GM10847 (cell line): ENCODE results near the gene TRPV2.

Experiments
- POLR2A ChIP-seq: IDR thresholded peaks from 2 replicates; pipeline ENCODE4 v1.6.1; 2011; ENCODE audit not compliant: insufficient read length; ENCODE audit errors: extremely low read depth

Gene TRPV2

GRCh38 chr17:16473044-16474011 is 58.0 kb downstream of the TRPV2 start:
- TF ChIP-seq POLR2A = no peak

GRCh38 chr17:16474012-16474725 is 58.8 kb downstream of the TRPV2 start:
- TF ChIP-seq POLR2A = no peak

- TF ChIP-seq POLR2A = no peak
Observed at GRCh38 chr17:16475179-16475704, 59.9 kb downstream of the TRPV2 start.

- TF ChIP-seq POLR2A = no peak
Observed at GRCh38 chr17:16477255-16477654, 61.9 kb downstream of the TRPV2 start.

GRCh38 chr17:16477666-16478065 is 62.3 kb downstream of the TRPV2 start:
- no peak for TF ChIP-seq POLR2A

GRCh38 chr17:16478649-16479048 is 63.3 kb downstream of the TRPV2 start:
- TF ChIP-seq POLR2A = no peak

- no peak for TF ChIP-seq POLR2A
Observed at GRCh38 chr17:16479264-16479663, 63.9 kb downstream of the TRPV2 start.

- no peak for TF ChIP-seq POLR2A
Observed at GRCh38 chr17:16480995-16481394, 65.6 kb downstream of the TRPV2 start.

- TF ChIP-seq POLR2A = no peak
Observed at GRCh38 chr17:16482253-16482652, 66.9 kb downstream of the TRPV2 start.

GRCh38 chr17:16483021-16483645 is 67.8 kb downstream of the TRPV2 start:
- no peak for TF ChIP-seq POLR2A

- no peak for TF ChIP-seq POLR2A
Observed at GRCh38 chr17:16484445-16485175, 69.2 kb downstream of the TRPV2 start.
